MCF 10A (cell line): ENCODE data around the gene STOML1. TPM values are rescaled to one million over a fixed set of nuclear protein-coding genes. Genes with fewer than 3 reads are reported as not detected.
"Not testable (repeated sequence)": the region's sequence is repeated elsewhere in the genome, so short reads cannot be mapped to it uniquely, and the experiment has no call there.

Experiments used
- BruUV-seq: library from RNA; stranded (reverse); fragments of 400-500 nt; replicated peaks from 2 replicates; lab custom pipeline; 2021; lab: Mats Ljungman, UMichigan
- CTCF ChIA-PET: fragments of 300-600 bp; sonication (Branson Sonifier 250); formaldehyde crosslinking; extraction: SDS; loops from one replicate; lab custom pipeline; 2021; ENCODE audit warnings: antibody characterized with exemption, inconsistent platforms; lab: Yijun Ruan, JAX
- POLR2A ChIA-PET: fragments of 300-600, 350-650 bp; sonication (Branson Sonifier 250); formaldehyde crosslinking; extraction: SDS; loops from one replicate; lab custom pipeline; 2020; ENCODE audit warnings: antibody characterized with exemption, inconsistent platforms; lab: Yijun Ruan, JAX
- DNase-seq: peaks from one replicate; pipeline ENCODE4 v3.0.0-alpha.2; 2018; ENCODE audit not compliant: unreplicated experiment
- H3K27ac Mint-ChIP-seq: one replicate; pipeline ENCODE4 v1.8.0; 2022; ENCODE audit warnings: mild to moderate bottlenecking, low read depth, mixed read lengths; ENCODE audit not compliant: unreplicated experiment
- H3K27me3 Mint-ChIP-seq: one replicate; pipeline ENCODE4 v1.8.0; 2022; ENCODE audit warnings: mixed read lengths; ENCODE audit not compliant: insufficient read depth, unreplicated experiment
- H3K36me3 Mint-ChIP-seq: one replicate; pipeline ENCODE4 v1.8.0; 2022; ENCODE audit warnings: mild to moderate bottlenecking, moderate library complexity, mixed read lengths; ENCODE audit not compliant: insufficient read depth, unreplicated experiment
- H3K4me1 Mint-ChIP-seq: one replicate; pipeline ENCODE4 v1.8.0; 2022; ENCODE audit warnings: mixed read lengths; ENCODE audit not compliant: insufficient read depth, unreplicated experiment
- H3K4me3 Mint-ChIP-seq: one replicate; pipeline ENCODE4 v1.8.0; 2022; ENCODE audit warnings: mild to moderate bottlenecking, moderate library complexity, mixed read lengths; ENCODE audit not compliant: unreplicated experiment
- H3K9me3 Mint-ChIP-seq: one replicate; pipeline ENCODE4 v1.8.0; 2022; ENCODE audit warnings: mixed read lengths; ENCODE audit not compliant: unreplicated experiment
- CTCF ChIP-seq: fragments of 200-600 bp; IDR thresholded peaks from one replicate; pipeline ENCODE4 v1.8.0; 2022; ENCODE audit warnings: antibody characterized with exemption, mild to moderate bottlenecking; ENCODE audit not compliant: unreplicated experiment
- intact Hi-C: fragments of 100-400 bp; cut with micrococcal nuclease; formaldehyde crosslinking; loops from 2 replicates; pipeline ENCODE4 v1.14.1; 2022
- total RNA-seq: library from RNA; stranded (reverse); gene quantifications from 2 replicates; pipeline ENCODE4 v1.2.3, GENCODE V29; 2022

The STOML1 gene
- total RNA-seq, 1 experiment from 2014 or later: 17.6 TPM

DNA sequence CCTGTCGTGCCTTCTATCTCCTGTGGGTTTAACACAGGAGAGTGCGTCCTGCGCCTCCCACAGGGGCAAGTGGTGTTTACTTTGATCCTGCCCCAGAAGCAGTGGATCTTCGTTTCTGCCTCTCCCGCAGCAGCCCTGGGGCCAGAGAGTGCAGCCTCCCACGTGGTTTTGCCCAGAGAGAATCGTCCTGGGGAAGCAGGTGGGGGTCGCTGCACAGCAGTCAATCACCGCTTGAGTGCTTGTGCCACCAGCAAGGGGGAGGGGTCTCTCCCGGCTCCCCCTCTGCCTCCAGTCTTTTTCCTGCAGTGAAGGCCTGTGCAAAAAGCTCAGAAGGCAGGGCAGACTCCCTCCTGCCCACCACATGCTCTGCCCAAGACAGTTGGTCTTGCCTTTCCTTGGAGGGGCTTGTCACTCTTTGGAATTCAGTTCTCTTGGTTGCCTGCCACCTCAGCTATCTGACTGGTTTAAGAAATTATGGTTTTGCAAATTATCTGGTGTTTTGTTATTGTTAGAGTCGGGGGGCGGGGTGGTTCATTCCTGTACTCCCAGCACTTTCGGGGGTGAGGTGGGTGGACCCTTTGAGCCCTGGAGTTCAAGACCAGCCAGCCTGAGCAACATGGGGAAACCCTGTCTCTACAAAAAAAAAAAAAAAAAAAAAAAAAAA lies 26.9 kb downstream of the STOML1 start:
- no peak overlapping the region for H3K4me3 Mint-ChIP-seq
- no TSS peak for BruUV-seq
- CTCF ChIA-PET: interaction anchor here (0.6 to 3.6 kb wide), 15 partner anchors 9 to 410 kb away, joined by 3 to 32 read pairs (median 4); partner anchors contain the start of gene TBC1D21

DNA sequence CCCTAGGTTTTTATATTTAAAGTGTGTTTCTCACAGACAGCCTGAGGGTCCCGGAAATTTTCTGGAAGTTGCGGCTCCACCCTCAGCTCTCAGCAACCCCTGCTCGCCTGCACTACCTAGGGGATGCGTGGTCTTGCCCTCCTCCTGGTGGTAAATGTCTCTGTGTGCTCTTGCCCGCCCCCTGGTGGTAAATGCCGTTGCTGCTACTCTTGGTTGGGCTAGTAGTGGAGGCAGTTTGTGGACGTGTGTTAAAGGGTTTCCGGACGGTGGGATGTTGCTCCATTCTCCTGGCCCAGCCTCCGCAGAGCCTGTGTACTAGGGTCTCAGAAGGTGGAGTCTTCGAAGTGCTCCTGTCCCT lies 27.4 kb downstream of the STOML1 start:
- peak; percentile 86 for TF ChIP-seq CTCF
- Mint-ChIP-seq H3K27ac (no peak overlapping the region), H3K9me3 (no peaks in the 10 kb centered on the region), H3K36me3 (no peaks in the 10 kb centered on the region), H3K4me1 (no peaks in the 10 kb centered on the region), H3K4me3 (no peak overlapping the region), H3K27me3 (no peaks in the 10 kb centered on the region)
- BruUV-seq: no TSS peak
- ChIA-PET POLR2A (no interaction called here), CTCF (interaction anchor here (0.5 to 3.6 kb wide), 19 partner anchors 8 to 223 kb away, joined by 3 to 32 read pairs (median 4); partner anchors contain the start of gene TBC1D21)
- intact Hi-C loops: loop anchor here (1.0 kb wide), 3 partner anchors 13 to 90 kb away; no protein-coding TSS in a partner anchor
- DNase-seq: peak; percentile 85

More for the DNA sequence above, 26.9 kb downstream of the STOML1 start:
- Mint-ChIP-seq H3K27ac (no peak overlapping the region), H3K4me1 (no peaks in the 10 kb centered on the region), H3K27me3 (no peaks in the 10 kb centered on the region), H3K36me3 (no peaks in the 10 kb centered on the region), H3K9me3 (no peaks in the 10 kb centered on the region)
- no peak for TF ChIP-seq CTCF
- DNase-seq: no peak
- intact Hi-C loops: no loop called here
- POLR2A ChIA-PET: no interaction called here

GRCh38 chr15:73962433-73962832 lies 29.7 kb downstream of the STOML1 start:
- Mint-ChIP-seq H3K4me1 (peaks cover 14% of the 10 kb centered on the region), H3K4me3 (no peak overlapping the region), H3K36me3 (no peaks in the 10 kb centered on the region), H3K27me3 (no peaks in the 10 kb centered on the region), H3K9me3 (no peaks in the 10 kb centered on the region), H3K27ac (no peak overlapping the region)
- BruUV-seq: no TSS peak
- ChIA-PET POLR2A (no interaction called here), CTCF (interaction anchor here (0.7 kb wide), 1 partner anchor 77 kb away, joined by 3 read pairs; no protein-coding TSS in a partner anchor)
- intact Hi-C loops: no loop called here
- TF ChIP-seq CTCF: no peak
- no peak for DNase-seq

DNA sequence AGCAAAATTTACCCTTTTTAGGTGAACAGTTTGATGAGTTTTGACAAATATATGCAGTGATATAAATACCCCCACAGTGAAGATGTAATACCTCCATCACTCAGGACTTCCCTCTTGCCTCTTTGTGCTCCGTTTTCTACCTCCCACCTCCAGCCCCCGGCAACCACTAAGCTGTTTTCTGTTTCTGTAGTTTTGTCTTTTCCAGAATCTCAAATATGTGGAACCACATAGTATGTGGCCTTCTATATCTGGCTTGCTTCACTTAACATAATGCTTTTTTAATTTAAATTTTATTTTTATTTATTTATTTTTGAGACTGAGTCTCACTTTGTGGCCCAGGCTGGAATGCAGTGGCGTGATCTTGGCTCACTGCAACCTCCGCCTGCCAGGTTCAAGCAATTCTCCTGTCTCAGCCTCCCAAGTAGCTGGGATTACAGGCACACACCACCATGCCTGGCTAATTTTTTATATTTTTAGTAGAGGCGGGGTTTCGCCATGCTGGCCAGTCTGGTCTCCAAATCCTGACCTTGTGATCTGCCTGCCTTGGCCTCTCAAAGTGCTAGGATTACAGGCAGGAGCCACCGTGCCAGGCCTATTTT lies 31.5 kb downstream of the STOML1 start:
- CTCF ChIA-PET: interaction anchor here (0.6 to 1.7 kb wide), 7 partner anchors 10 to 615 kb away, joined by 3 to 8 read pairs (median 3); partner anchors contain the start of gene TBC1D21
- DNase-seq, intact Hi-C loops, H3K36me3 Mint-ChIP-seq, BruUV-seq, H3K27ac Mint-ChIP-seq, H3K4me3 Mint-ChIP-seq, POLR2A ChIA-PET, H3K9me3 Mint-ChIP-seq, H3K27me3 Mint-ChIP-seq: not testable (repeated sequence)
- H3K4me1 Mint-ChIP-seq: peaks cover 29% of the 10 kb centered on the region
